Stomach (tissue), 4 donors: ENCODE data around the gene TMEM138.

ENCODE experiments used
- EP300 ChIP-seq: sonication (generic); formaldehyde crosslinking; IDR thresholded peaks from one replicate; pipeline ENCODE4 v1.6.1; 2017; ENCODE audit warnings: antibody characterized with exemption
- POLR2A ChIP-seq, 4 donors: fragments of 450-650 bp; IDR thresholded peaks; one replicate each; pipeline ENCODE4 v1.6.1; 2016; ENCODE audit warnings: antibody characterized with exemption in 4 of 4, control low read depth in 2 of 4, mild to moderate bottlenecking in 1 of 4, moderate library complexity in 1 of 4
- POLR2AphosphoS5 ChIP-seq, 3 donors: sonication (generic); formaldehyde crosslinking; IDR thresholded peaks; one replicate each; pipeline ENCODE4 v1.6.1; 2016; ENCODE audit warnings: antibody characterized with exemption in 3 of 3
- TF ChIP-seq, protein P1 (sequence below), 7 experiments: fragments of 450-650 bp in 4 of 7; fragments of 200-600 bp in 3 of 7; sonication (generic) in 3 of 7; IDR thresholded peaks; one replicate each; pipeline ENCODE4 v1.5.1; 2016 to 2019; ENCODE audit warnings: antibody characterized with exemption in 7 of 7, control low read depth in 2 of 7, mild to moderate bottlenecking in 1 of 7

DNA sequence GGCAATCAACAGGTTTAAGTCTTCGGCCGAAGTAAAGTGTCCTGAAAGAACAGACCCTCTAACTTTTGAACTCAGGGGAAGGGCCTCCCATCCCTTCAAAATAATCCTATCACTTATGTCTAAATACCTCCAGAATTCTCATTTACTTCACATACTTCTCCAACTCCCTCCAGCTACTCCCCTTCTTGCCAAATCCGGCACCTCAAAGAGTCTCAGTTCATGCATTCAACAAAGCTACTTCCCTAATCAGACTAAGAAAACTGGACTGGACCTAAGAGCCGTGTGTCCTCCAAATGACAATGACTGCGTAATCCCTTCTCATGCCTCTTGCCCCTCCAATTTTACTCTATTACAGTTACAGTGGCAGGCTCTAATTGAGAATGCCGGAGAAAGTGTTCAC lies 30.5 kb upstream of the TMEM138 start:
- TF ChIP-seq POLR2AphosphoS5 (IDR thresholded peaks at IDR 0.05) (no peak), EP300 (no peak), POLR2A (IDR thresholded peaks at IDR 0.05) (no peak)
- TF ChIP-seq, protein P1, sequence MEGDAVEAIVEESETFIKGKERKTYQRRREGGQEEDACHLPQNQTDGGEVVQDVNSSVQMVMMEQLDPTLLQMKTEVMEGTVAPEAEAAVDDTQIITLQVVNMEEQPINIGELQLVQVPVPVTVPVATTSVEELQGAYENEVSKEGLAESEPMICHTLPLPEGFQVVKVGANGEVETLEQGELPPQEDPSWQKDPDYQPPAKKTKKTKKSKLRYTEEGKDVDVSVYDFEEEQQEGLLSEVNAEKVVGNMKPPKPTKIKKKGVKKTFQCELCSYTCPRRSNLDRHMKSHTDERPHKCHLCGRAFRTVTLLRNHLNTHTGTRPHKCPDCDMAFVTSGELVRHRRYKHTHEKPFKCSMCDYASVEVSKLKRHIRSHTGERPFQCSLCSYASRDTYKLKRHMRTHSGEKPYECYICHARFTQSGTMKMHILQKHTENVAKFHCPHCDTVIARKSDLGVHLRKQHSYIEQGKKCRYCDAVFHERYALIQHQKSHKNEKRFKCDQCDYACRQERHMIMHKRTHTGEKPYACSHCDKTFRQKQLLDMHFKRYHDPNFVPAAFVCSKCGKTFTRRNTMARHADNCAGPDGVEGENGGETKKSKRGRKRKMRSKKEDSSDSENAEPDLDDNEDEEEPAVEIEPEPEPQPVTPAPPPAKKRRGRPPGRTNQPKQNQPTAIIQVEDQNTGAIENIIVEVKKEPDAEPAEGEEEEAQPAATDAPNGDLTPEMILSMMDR (IDR thresholded peaks at IDR 0.05) = no peak
